Astrocyte (in vitro differentiated cells and primary cell): ENCODE results near the gene CACNA1D.

Experiments used
- EZH2 ChIP-seq: IDR thresholded peaks from 2 replicates; pipeline ENCODE4 v1.6.1; 2012; ENCODE audit warnings: mild to moderate bottlenecking, low read length, inconsistent platforms; ENCODE audit not compliant: insufficient read depth
- TF ChIP-seq, protein P1 (sequence below): IDR thresholded peaks from 2 replicates; pipeline ENCODE4 v1.5.1; 2011; ENCODE audit warnings: low read depth, mild to moderate bottlenecking, inconsistent platforms, low read length, moderate library complexity; ENCODE audit not compliant: insufficient read depth

GRCh38 chr3:53823956-53824657 is 329.7 kb downstream of the CACNA1D start:
- TF ChIP-seq, protein P1, sequence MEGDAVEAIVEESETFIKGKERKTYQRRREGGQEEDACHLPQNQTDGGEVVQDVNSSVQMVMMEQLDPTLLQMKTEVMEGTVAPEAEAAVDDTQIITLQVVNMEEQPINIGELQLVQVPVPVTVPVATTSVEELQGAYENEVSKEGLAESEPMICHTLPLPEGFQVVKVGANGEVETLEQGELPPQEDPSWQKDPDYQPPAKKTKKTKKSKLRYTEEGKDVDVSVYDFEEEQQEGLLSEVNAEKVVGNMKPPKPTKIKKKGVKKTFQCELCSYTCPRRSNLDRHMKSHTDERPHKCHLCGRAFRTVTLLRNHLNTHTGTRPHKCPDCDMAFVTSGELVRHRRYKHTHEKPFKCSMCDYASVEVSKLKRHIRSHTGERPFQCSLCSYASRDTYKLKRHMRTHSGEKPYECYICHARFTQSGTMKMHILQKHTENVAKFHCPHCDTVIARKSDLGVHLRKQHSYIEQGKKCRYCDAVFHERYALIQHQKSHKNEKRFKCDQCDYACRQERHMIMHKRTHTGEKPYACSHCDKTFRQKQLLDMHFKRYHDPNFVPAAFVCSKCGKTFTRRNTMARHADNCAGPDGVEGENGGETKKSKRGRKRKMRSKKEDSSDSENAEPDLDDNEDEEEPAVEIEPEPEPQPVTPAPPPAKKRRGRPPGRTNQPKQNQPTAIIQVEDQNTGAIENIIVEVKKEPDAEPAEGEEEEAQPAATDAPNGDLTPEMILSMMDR = no peak
- no peak for TF ChIP-seq EZH2
